NCI-H2081 (cell line): ENCODE data around the gene MYO5C.
A peak's percentile ranks its signal among the peaks of the same experiment; 100 is the strongest.

ENCODE experiments used
- DNase-seq, 2 experiments: peaks; one replicate each; lab custom pipeline; 2025; lab: John Stamatoyannopoulos, UW

The MYO5C gene, protein sequence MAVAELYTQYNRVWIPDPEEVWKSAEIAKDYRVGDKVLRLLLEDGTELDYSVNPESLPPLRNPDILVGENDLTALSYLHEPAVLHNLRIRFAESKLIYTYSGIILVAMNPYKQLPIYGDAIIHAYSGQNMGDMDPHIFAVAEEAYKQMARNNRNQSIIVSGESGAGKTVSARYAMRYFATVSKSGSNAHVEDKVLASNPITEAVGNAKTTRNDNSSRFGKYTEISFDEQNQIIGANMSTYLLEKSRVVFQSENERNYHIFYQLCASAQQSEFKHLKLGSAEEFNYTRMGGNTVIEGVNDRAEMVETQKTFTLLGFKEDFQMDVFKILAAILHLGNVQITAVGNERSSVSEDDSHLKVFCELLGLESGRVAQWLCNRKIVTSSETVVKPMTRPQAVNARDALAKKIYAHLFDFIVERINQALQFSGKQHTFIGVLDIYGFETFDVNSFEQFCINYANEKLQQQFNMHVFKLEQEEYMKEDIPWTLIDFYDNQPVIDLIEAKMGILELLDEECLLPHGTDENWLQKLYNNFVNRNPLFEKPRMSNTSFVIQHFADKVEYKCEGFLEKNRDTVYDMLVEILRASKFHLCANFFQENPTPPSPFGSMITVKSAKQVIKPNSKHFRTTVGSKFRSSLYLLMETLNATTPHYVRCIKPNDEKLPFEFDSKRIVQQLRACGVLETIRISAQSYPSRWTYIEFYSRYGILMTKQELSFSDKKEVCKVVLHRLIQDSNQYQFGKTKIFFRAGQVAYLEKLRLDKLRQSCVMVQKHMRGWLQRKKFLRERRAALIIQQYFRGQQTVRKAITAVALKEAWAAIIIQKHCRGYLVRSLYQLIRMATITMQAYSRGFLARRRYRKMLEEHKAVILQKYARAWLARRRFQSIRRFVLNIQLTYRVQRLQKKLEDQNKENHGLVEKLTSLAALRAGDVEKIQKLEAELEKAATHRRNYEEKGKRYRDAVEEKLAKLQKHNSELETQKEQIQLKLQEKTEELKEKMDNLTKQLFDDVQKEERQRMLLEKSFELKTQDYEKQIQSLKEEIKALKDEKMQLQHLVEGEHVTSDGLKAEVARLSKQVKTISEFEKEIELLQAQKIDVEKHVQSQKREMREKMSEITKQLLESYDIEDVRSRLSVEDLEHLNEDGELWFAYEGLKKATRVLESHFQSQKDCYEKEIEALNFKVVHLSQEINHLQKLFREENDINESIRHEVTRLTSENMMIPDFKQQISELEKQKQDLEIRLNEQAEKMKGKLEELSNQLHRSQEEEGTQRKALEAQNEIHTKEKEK (N-terminal part only)

DNA sequence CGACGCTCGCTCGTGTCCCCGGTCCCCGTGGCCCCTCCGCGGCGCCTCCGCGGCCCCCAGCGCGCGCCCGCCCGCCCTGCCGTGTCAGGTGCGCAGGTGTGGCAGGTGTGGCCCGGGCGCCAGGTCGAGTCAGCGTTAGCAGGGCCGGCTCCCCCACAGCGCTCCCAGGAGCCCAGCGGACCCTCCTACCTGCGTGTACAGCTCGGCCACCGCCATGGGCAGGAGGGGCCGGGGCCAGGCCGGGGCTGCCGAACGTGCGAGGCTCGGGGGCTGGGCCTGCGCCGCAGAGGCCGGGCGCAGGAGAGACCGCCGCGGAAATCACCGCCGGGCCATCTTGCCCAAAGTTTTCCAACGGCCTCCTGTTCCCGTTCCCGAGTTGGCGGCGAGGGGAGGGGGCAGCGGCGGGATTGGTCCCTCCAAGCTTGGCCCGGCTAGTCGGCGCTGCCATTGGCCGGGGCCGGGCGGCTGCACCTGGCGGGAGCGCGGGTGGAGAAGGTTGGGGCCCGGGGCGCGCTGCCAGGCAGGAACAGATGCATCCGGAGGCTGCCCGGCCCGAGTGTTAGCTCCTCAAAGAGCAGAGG is at the start of gene MYO5C:
TSS of gene MYO5C (minus strand) at position 384 of the 581 bp plus-strand sequence. CDS start at position 216, 168 bp downstream.
- DNase-seq = peak; percentile 90 to 92

DNA sequence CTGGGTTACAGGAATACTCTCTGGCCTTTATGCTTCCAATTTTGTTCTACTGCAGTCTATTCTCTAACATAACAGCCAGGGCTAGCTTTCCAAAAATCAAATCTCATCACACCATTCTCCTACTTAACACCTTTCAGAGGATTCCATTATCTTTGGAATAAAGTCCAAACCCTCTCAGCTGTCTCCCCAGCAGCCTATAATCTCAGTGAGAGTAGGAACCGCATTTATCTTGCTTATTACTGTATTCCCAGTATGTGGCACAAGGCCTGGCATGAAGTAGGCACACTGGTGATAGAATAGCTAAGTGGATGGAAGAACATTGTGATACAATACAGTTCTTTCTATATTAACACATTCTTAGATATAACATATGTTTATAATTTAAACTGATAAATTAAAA is 49.0 kb upstream of the MYO5C start:
- DNase-seq = no peak

DNA sequence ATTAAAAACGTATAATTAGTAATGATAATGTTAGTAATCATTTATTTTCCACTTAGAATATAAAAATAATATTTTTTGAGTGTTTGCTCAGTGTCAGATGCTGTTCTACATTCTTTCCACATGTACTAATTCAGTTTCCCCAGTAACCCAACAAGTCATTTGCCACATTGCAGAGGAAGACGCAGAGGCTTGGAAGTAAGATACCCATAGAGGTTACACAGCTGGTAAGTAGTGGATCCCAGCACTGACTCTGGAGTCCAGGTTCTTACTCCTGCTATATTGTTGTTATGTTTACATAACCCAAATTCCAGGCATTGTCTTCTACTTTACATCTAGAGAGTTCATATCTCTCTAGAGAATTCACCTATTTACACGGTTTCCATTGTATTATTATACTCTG is 48.2 kb upstream of the MYO5C start:
- DNase-seq = no peak

DNA sequence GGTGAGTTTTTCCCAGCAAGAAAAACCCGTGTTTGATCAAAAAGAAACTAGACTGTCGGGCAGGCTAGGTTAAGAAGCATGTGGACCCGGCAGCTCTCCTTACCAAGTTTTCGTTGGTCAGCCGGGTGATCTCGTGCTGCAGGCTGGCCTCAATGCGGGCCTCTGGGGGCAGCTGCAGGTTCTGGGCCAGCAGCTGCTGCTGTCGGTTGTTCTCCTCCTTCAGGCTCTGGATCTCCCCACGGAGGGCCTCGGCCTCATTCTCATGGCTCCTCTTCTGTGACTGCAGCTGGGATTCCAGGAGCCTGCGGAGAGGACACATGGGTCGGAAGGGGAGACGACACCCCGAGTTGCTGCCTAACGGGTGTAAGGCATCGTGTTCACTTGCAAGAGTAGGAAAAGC is 44.5 kb upstream of the MYO5C start:
- no peak for DNase-seq

DNA sequence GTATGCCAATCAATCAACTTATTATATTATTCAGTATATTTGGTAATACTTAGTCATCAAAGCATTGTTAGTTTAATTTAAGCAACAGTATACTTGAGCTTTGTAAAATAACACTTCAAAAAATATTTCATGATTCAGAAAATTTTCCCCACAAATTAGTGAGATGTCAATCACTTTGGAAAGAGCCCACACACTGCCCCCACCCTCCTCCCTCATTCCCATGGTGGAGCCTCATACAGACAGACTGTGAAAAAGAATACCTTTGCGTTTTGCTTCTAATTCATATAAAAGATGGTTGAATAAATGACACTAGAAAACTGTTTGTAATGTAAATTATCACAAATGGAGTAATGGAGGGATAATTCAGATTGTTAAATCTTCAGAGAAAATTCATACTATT is 43.3 kb upstream of the MYO5C start:
- DNase-seq = no peak

DNA sequence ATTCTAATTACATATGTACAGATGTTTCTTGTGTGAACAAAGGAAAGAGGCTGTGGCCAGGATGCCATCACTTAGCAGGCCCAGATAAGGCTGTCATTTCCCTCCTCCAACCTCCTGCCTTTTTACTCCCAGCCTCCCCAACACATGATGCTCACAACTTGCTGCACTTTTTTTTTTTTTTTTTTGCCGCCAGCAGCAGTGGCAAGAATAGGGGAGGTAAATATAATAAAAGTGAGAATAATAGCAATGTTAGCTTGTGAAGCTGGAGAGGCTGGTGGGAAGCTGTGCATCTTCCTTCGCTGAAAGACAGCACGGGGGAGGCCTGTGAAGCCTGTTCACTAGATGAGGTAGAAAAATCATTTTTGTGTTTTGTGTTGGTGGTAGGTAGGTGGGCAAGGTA is 42.5 kb upstream of the MYO5C start:
- DNase-seq = no peak

DNA sequence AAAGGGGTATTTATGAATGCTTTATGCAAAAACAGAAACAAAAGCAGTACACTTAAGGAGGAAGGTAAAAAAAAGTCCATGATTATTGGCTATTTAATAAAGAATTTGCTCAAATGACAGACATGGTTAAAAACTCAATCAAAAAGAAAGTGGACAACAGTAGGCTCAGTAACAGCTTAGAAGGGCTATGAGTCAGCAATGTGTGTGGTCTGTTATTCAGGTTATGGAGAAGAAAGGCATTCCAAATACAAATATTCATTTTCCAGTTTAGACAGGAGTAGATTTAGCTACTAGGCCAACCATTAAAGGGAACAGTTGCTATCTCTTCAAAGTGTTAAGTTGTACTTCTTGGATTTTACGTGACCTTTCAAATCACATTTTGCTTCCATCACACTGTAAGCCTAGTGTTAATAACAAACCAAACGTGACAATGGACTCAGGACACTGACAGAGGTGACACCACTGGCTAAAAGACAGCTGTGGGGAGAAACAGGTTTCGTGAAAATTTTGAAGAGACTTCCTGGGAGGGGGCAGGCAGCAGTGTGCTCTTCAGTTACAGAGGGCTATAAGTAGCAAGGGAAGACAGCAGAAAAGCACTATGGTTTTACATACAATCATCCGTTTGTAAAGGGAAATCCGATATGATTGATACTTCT is 41.7 kb upstream of the MYO5C start:
- DNase-seq = no peak

DNA sequence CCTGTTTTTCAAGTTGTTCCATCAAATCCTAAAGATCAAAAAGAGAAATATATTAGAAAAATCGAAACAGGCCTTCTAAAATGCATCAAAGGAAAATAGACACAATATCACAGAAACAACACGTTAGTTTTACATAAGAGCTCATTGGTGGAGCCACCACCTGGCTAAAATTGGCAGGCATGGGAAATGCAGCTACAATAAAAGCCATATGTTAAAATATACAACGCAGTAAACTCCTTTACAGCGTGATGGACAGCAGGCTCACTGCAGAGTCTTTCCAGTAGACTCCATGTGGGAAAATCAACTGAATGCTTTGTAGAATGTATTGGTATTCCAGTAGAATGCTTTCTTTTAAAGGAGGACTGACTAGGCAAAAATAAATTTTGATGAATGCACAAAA is 40.9 kb upstream of the MYO5C start:
- peak; percentile 4 to 24 for DNase-seq

DNA sequence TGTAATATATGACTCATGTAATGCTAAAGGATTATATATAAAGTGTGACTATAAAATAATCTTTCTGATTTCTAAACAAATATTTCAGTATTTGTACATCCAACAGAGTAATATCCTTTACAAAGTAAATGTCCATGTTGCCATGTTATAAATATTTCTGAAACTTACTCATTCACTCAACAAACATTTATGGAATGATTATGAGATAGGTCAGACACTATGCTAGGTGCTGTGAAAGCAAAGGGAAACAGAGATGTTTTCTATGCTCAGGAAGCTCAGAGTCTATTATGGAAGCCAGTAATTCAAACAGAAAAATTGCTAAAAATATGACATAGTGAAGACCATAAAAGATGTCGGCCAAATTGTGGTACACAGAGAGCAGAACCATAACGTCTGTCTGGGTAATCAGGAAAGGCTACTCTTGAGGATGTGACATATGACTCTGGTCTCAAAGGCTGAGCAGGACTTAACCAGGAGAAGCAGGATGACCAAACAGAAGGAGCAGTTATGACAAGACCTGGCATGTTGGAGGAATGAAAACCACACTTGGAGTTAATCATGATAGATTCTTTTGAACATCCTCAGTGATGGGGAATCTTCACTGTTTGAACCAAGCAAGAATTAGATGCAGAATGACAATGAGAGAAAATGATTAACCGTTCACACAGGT is 39.0 kb upstream of the MYO5C start:
- DNase-seq = no peak

DNA sequence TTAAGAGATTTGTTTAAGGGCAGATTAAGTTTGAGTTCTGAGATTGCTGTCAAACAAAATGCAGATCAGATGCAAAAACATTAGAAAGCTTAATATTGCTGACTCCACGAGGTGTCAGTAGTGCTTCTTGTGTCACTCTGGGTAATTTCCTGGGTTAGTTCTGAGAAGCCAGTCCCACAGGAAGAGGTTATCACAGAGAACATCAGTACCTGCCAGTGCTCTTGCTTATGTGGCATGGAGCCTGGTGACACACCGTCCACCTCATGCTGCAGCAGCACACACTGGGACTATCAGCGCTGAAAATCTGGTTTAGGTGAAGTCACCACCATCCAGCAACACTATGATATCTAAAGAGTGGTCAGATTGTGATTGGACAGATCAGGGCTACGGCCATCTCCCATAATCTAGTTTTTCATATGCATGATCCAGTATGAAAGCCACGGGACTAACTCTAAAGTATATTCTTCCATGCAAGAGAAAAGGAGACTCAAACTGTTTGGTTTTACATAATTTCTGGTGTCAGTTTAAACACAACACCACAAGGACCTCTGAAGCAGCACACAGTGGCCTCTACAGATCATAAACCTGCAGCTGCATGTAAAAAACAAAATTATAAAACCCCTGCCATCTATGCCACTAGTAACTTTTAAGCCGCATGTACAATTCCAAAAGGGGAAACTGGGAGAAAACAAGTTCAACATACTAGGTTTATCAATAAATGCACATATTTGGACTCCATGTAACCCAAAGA is 36.1 kb upstream of the MYO5C start:
- DNase-seq = peak; percentile 1 to 50

DNA sequence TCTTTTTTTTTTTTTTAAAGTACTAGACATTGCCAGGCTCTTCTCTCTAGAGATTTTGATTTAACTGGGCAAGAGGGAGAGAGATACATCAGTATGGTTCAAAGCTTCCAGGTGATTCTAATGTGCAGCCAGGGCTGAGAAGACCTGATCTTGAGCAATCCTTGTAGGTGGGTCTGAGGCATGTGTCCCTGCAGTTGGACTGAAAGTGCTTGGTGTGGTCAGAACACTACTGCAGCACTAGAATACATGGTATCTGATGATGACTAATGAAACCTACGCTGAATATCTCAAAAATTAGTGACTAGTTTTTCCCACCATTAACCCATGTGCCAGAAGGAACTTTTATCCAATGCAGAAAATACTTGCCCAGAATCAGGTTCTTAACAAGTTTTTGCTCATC is 34.4 kb upstream of the MYO5C start:
- DNase-seq = no peak

DNA sequence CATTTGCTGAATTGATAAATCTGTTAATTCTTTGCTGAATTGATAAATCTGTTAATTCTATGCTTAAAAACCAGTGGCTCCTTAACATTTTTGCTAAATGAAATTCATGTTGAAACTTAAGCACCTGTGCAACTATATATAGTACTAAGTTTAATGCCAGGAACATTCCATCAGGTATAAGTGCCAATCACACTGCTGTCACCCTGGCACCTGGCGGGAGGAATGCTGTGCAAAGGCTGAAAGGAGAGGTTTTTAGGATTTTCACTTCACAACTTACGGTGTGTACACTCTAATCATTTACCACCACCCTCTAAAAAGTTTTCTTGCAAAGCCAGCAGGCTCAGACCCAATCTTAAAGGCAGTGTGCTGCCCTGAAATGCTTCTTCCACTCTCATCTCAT is 33.5 kb upstream of the MYO5C start:
- DNase-seq = no peak

DNA sequence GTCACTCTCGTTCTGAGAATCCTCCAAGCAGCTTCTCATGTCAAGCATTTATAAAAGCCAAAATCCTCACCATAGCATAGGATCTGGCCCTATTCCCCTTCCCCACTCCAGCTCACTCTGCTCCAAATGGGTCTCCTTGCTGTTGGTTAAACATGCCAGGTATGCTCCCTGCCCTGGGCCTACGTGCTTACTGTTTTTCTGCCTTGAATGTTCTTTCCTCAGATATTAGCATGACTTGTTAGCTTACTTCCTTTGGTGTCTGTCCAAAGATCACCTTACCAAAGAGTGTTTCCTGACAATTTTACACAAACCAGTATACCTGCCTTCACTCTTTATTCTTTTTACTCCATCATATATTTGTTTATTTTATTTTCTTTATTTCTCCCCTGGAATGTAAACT is 33.1 kb upstream of the MYO5C start:
- DNase-seq = no peak

DNA sequence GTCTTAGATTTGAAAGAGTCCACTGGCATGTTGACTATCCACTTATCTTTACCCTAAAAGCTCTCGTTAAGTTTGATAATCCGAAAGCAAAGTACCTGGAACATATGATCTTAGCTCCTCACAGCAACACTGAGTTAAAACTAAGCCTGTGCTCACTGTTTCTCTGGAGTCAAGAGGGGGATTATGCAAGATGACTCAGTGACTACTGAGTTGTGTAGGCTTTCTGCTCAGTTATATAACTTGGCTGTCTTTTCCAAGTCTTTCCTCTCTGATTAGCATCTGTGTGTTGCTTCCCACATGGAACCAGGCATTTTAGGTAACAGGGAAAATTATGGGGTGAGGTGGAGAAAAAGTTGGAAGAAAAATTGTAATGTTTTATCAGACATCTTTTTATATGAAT is 31.2 kb upstream of the MYO5C start:
- DNase-seq = no peak

DNA sequence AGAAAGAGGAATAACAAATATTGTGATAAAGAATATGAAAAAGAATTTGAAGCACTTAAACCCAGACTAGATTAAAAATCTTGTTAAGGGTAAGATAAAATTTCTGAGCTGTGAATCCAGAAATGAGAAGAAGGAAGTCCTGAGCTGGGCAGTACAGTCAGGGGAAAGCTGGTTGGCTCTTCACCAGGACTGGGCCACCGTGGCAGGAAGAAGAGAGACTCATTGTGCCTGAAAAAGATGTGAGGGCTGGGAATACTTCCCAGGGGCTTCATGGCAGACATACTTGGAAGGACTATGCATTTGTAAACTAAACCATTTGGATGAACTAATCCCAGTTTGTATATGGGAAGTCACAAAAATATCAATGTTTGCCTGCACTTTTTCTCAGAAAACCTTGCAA is 28.5 kb upstream of the MYO5C start:
- DNase-seq = no peak

DNA sequence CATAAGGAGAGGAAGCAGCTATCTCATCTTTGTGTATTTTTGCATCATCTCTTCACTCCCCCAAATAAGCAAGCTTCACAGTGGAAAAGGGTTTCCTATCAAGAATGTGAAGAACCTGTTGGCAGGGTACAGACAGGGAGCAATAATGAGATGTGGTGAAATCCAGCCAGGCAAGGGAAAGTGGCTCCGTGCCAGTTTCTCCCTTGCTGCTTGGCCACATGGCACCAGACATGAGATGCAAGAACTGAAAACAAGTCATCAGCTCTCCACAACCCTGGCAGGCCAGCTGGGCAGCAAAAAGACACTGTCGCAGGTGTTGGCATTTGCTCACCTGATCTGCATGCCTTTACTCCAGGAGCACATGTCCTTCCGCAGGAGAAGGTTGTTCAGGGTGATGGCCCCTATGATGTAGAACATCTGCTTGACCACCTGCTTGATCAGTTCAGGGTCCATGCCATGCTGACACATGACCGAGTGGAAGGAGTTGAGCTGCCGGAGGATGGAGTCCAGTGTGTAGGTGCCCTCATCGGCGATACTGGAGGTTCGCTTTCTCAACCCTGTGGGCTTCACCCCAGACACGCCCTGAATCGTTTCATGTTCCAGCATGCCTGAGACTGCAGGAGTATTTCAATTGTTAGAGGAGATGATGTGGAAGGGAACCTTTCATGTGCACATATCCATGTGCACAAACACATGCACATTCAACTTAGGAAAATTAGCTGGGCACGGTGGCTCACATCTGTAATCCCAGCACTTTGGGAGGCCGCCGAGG is 23.3 kb upstream of the MYO5C start:
- DNase-seq = no peak

DNA sequence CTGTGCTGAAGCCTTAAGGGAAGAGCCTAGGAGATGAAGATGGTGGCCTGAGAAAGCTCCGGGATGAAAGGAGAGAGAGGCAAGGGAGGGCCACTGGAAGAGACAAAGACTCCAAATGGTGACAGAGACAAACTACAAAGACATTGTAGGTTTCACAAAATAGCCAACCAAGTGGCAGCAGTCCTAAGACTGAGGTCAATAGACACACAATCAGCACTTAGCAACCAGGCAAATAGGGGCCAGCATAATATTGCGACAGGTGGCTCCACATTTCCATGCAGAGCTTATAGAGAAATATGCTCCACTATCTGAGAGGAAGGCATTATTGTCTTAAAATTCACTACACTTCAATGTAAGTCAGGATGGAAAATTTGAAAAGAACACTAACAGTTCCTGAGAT is 22.1 kb upstream of the MYO5C start:
- DNase-seq = no peak

DNA sequence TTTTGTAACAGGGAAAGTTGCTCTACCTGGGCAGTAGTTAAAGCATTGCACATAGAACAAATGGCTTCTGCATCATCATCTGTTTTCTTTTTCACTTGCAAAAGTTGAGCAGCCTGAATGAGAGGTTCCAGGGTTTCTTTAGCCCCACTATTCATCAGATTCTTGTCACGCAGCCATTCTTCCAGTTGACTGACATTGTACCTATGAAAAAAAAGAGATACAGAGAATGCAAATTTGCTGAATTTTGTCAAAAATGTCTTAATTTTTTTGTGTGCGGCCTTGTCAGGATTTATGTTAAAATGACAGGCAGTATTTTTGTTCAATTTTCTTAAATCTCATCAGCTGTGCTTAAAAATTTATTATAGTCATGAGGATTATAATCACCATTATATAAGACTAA is 21.4 kb upstream of the MYO5C start:
- DNase-seq = no peak

DNA sequence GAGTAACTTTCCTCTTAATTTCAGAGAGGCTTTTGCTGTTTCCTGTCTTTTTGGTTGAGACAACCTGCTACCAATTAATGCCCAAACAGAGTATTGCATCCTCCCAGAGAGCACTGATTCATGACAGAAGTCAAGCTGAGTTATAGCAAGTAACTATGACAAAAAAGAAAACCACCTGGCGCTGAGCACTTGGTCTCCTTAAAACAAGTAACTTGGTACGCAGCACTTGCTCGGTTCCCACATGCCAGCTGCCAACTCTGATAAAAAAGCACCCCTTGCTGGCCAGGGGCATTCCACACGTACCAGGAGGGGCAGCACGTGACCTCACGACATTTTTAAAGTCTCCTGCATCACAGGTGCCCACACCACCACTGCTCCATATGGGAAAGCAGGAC is 13.5 kb upstream of the MYO5C start:
- DNase-seq = no peak
